BJ (cell line): ENCODE measurements around the gene B3GALT5. TPM values are rescaled to one million over a fixed set of nuclear protein-coding genes. Genes with fewer than 3 reads are reported as not detected.

Source experiments
- CTCF ChIA-PET: fragments of 350-600 bp; formaldehyde crosslinking; extraction: SDS; loops from one replicate; lab custom pipeline; 2021; ENCODE audit warnings: antibody characterized with exemption, inconsistent platforms; lab: Yijun Ruan, JAX
- POLR2A ChIA-PET: fragments of 300-600 bp; sonication (Branson Sonifier 250); formaldehyde crosslinking; extraction: SDS; loops from one replicate; lab custom pipeline; 2021; ENCODE audit warnings: antibody characterized with exemption; lab: Charles Lee
- DNase-seq: peaks from one replicate; pipeline ENCODE4 v3.0.0-alpha.2; 2011; ENCODE audit warnings: low read depth
- H3K27me3 ChIP-seq: 2 replicates; pipeline ENCODE4 v1.6.0; 2011; ENCODE audit warnings: low read length; ENCODE audit not compliant: control insufficient read depth, insufficient read depth
- H3K36me3 ChIP-seq: 2 replicates; pipeline ENCODE4 v1.5.1; 2011; ENCODE audit warnings: low read length; ENCODE audit not compliant: control insufficient read depth, insufficient read depth
- H3K4me3 ChIP-seq: 2 replicates; pipeline ENCODE4 v1.5.1; 2011; ENCODE audit warnings: low read depth, mild to moderate bottlenecking, control low read depth, low read length
- polyA plus RNA-seq: library from polyadenylated mRNA; depleted of rRNA; stranded (reverse); fragments of >200 nt; gene quantifications from 2 replicates; pipeline ENCODE4 v1.2.3, GENCODE V29; 2011
- TF ChIP-seq, protein P1 (sequence below): IDR thresholded peaks from 2 replicates; pipeline ENCODE4 v1.5.1; 2011; ENCODE audit warnings: low read depth, mild to moderate bottlenecking, control low read depth, inconsistent platforms, low read length, moderate library complexity; ENCODE audit not compliant: insufficient read depth

The B3GALT5 gene
- polyA plus RNA-seq, 1 experiment, result 0.09 TPM

GRCh38 chr21:39673736-39674135 lies 61.0 kb downstream of the B3GALT5 start:
- Histone ChIP-seq H3K36me3 (no peaks in the 10 kb centered on the region), H3K27me3 (no peaks in the 10 kb centered on the region), H3K4me3 (no peak overlapping the region)
- DNase-seq, result no peak
- CTCF ChIA-PET, result interaction anchor here (0.6 kb wide), 1 partner anchor 66 kb away, joined by 3 read pairs; no protein-coding TSS in a partner anchor
- POLR2A ChIA-PET, result no interaction called here
- TF ChIP-seq, protein P1, sequence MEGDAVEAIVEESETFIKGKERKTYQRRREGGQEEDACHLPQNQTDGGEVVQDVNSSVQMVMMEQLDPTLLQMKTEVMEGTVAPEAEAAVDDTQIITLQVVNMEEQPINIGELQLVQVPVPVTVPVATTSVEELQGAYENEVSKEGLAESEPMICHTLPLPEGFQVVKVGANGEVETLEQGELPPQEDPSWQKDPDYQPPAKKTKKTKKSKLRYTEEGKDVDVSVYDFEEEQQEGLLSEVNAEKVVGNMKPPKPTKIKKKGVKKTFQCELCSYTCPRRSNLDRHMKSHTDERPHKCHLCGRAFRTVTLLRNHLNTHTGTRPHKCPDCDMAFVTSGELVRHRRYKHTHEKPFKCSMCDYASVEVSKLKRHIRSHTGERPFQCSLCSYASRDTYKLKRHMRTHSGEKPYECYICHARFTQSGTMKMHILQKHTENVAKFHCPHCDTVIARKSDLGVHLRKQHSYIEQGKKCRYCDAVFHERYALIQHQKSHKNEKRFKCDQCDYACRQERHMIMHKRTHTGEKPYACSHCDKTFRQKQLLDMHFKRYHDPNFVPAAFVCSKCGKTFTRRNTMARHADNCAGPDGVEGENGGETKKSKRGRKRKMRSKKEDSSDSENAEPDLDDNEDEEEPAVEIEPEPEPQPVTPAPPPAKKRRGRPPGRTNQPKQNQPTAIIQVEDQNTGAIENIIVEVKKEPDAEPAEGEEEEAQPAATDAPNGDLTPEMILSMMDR, result no peak

DNA sequence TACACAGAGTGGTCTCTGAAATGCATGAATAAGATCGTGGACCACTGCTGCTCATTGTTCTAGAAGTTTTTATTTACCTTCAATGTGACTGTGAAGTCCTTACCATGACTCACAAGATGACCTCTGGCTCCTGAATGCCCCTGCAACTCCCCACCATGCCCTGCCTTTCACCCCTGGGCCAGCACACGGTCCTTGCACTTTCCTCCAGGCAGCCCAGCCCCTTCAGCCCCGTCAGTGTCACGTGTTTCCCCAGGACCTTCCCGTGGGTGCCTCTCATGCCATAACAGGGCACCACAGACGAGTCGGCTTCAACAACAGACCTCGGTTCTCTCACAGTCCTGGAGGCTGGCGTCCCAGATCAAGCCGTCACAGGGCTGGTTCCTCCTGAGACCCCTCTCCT lies 62.1 kb downstream of the B3GALT5 start:
- ChIA-PET CTCF (no interaction called here), POLR2A (no interaction called here)
- Histone ChIP-seq H3K4me3 (no peak overlapping the region), H3K36me3 (no peaks in the 10 kb centered on the region), H3K27me3 (no peaks in the 10 kb centered on the region)
- no peak for DNase-seq
- TF ChIP-seq, protein P1, result no peak

GRCh38 chr21:39675590-39675989 lies 62.9 kb downstream of the B3GALT5 start:
- POLR2A ChIA-PET, result no interaction called here
- no peak overlapping the region for H3K4me3 ChIP-seq
- H3K36me3 ChIP-seq, result no peaks in the 10 kb centered on the region
- CTCF ChIA-PET, result interaction anchor here (0.7 to 1.1 kb wide), 2 partner anchors 12 to 195 kb away, joined by 3 to 4 read pairs; no protein-coding TSS in a partner anchor
- TF ChIP-seq, protein P1, result no peak
- no peak for DNase-seq
- no peaks in the 10 kb centered on the region for H3K27me3 ChIP-seq

GRCh38 chr21:39675993-39676661 lies 63.4 kb downstream of the B3GALT5 start:
- no peaks in the 10 kb centered on the region for H3K27me3 ChIP-seq
- no peak for DNase-seq
- ChIA-PET CTCF (interaction anchor here (0.7 to 1.1 kb wide), 2 partner anchors 12 to 21 kb away, joined by 3 to 4 read pairs; no protein-coding TSS in a partner anchor), POLR2A (no interaction called here)
- TF ChIP-seq, protein P1, result no peak
- no peaks in the 10 kb centered on the region for H3K36me3 ChIP-seq
- no peak overlapping the region for H3K4me3 ChIP-seq

DNA sequence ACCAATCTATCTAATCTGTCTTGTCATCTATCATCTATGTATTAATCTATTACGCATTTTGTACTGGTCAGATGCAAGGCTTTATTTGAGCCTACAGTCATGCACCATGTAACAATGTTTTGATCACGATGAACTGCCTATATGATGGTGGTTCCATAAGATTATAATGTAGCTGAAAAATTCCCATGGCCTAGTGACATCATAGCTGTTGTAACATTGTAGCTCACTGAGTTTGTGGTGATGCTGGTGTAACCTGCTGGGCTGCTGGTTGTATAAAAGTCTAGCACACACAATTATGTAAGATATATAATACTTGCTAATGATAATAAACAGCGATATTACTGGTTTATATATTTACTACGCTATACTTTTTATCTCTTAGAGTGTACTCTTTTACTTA lies 67.5 kb downstream of the B3GALT5 start:
- TF ChIP-seq, protein P1, result no peak
- ChIA-PET POLR2A (no interaction called here), CTCF (no interaction called here)
- Histone ChIP-seq H3K4me3 (no peak overlapping the region), H3K36me3 (no peaks in the 10 kb centered on the region), H3K27me3 (no peaks in the 10 kb centered on the region)
- DNase-seq, result no peak
